NCI-H2171 (cell line): ENCODE data around the gene PLTP.
"Not testable (repeated sequence)": the region's sequence is repeated elsewhere in the genome, so short reads cannot be mapped to it uniquely, and the experiment has no call there.

Experiments used
- DNase-seq: peaks from one replicate; lab custom pipeline; 2025; lab: John Stamatoyannopoulos, UW

PLTP gene

GRCh38 chr20:45944151-45944964, 32.4 kb upstream of the PLTP start:
- DNase-seq: no peak

- DNase-seq: no peak
These were observed 31.7 kb upstream of the PLTP start for GRCh38 chr20:45943613-45944012.

GRCh38 chr20:45940469-45940868, 28.5 kb upstream of the PLTP start:
- no peak for DNase-seq

GRCh38 chr20:45940053-45940452, 28.1 kb upstream of the PLTP start:
- DNase-seq: no peak

GRCh38 chr20:45938727-45939438, 26.9 kb upstream of the PLTP start:
- no peak for DNase-seq

- DNase-seq: no peak
These were observed 25.8 kb upstream of the PLTP start for GRCh38 chr20:45937765-45938164.

- DNase-seq: no peak
These were observed 23.6 kb upstream of the PLTP start for GRCh38 chr20:45935416-45936046.

- DNase-seq: peak; percentile 99
These were observed 22.8 kb upstream of the PLTP start, which contains the start of gene PCIF1 for GRCh38 chr20:45934586-45935415. Gene PCIF1 (plus strand): TSS chr20:45934683. CDS start chr20:45939000, 4,317 bp downstream.

- peak; percentile 79 for DNase-seq
These were observed 22.2 kb upstream of the PLTP start for GRCh38 chr20:45934046-45934585.

- DNase-seq: peak; percentile 61
These were observed 21.5 kb upstream of the PLTP start for GRCh38 chr20:45933266-45934045.

GRCh38 chr20:45931680-45932079, 19.7 kb upstream of the PLTP start:
- DNase-seq: not testable (repeated sequence)

- DNase-seq: no peak
These were observed 15.3 kb upstream of the PLTP start for GRCh38 chr20:45927071-45927878.

GRCh38 chr20:45926731-45927070, 14.7 kb upstream of the PLTP start:
- DNase-seq: no peak

GRCh38 chr20:45925821-45926506, 14.0 kb upstream of the PLTP start:
- DNase-seq: no peak

GRCh38 chr20:45924391-45925261, 12.7 kb upstream of the PLTP start:
- no peak for DNase-seq

- DNase-seq: no peak
These were observed 9.6 kb upstream of the PLTP start for GRCh38 chr20:45921337-45922189.
